HG03439 (cell line): ENCODE data around the gene RAPGEF5.
"Not testable (repeated sequence)": the region's sequence is repeated elsewhere in the genome, so short reads cannot be mapped to it uniquely, and the experiment has no call there.

Source experiments
- ATAC-seq: cut with Tn5 transposase; IDR thresholded peaks from one replicate; pipeline ENCODE4 v1.9.1; 2021; ENCODE audit warnings: mild to moderate bottlenecking, moderate library complexity; ENCODE audit not compliant: unreplicated experiment

RAPGEF5 gene

GRCh38 chr7:22094413-22095342, 262.3 kb downstream of the RAPGEF5 start:
- ATAC-seq, result no peak

- ATAC-seq, result no peak
Measured at GRCh38 chr7:22093936-22094335, 263.0 kb downstream of the RAPGEF5 start.

GRCh38 chr7:22093001-22093400, 264.0 kb downstream of the RAPGEF5 start:
- no peak for ATAC-seq

- not testable (repeated sequence) for ATAC-seq
Measured at GRCh38 chr7:22090958-22091525, 265.9 kb downstream of the RAPGEF5 start.

- no peak for ATAC-seq
Measured at GRCh38 chr7:22090512-22090911, 266.4 kb downstream of the RAPGEF5 start.

- ATAC-seq, result no peak
Measured at GRCh38 chr7:22090107-22090506, 266.8 kb downstream of the RAPGEF5 start.

- no peak for ATAC-seq
Measured at GRCh38 chr7:22088827-22089226, 268.1 kb downstream of the RAPGEF5 start.

GRCh38 chr7:22087861-22088260, 269.1 kb downstream of the RAPGEF5 start:
- no peak for ATAC-seq

GRCh38 chr7:22083704-22084240, 273.2 kb downstream of the RAPGEF5 start:
- ATAC-seq, result no peak

- peak; percentile 98 for ATAC-seq
Measured at GRCh38 chr7:22082886-22083703, 273.9 kb downstream of the RAPGEF5 start.

GRCh38 chr7:22082553-22082885, 274.4 kb downstream of the RAPGEF5 start:
- peak; percentile 28 for ATAC-seq

GRCh38 chr7:22080219-22080618, 276.7 kb downstream of the RAPGEF5 start:
- ATAC-seq, result not testable (repeated sequence)

GRCh38 chr7:22078872-22079271, 278.1 kb downstream of the RAPGEF5 start:
- not testable (repeated sequence) for ATAC-seq

- ATAC-seq, result no peak
Measured at GRCh38 chr7:22075561-22075960, 281.4 kb downstream of the RAPGEF5 start.

GRCh38 chr7:22074897-22075296, 282.1 kb downstream of the RAPGEF5 start:
- ATAC-seq, result no peak
